ENCODE data around the gene ZNF185.
A peak's percentile ranks its signal among the peaks of the same experiment; 100 is the strongest.
"Not testable (repeated sequence)": the region's sequence is repeated elsewhere in the genome, so short reads cannot be mapped to it uniquely, and the experiment has no call there.

The ZNF185 gene

DNA sequence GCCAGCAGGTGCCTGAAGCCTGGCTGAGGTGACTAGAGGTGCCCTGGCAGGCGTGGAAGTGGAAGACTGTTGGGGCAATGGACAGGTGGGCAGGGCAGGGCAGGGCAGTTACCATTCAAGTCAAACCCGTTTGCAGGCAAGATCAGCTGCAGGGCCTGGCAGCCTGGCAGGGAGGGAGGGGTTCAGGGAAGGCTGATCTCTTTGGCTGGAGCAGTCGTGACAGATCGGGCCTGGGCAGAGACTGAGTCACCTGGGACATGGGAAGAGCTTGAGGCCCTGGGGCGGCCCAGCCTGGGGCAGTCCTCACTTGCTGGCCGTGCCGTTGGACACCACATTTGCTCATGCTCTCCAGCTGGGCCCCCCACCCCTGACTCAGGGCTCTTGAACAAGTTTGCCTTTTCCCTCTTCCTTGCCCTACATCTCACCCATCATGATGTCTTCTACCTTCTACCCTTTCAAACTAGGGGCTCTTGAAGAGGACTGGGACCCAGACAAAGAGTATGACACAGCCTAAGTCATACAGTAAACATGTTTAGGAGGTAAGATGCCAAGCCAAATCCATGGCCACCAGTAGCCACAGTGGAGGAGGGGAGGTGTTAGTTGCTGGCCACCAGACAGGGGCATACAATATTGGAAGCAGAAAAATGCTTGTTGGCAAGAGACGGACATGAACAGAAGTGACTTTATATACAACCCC is 2.0 kb upstream of the ZNF185 start:
- no peak for DNase-seq (ENCODE audit: low read depth)

DNA sequence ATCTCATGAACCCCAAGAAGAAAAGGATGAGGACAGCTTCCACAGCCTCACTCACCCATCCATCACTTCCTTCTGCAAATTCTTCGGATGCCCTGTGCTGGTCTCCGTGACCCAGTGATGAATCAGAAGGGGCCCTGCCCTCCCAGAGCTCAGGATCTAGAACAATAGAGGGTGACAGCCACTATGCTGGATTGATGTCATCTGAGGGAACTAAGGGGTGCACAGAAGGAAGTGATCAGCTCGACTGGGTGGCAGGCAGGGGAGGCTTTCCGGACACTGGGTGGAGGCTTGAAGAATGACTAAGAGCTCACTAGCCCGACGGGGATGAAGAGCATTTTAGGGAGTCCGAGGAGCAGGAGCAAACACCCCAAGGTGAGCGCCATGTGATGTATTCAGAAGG is 1.4 kb upstream of the ZNF185 start:
- DNase-seq (ENCODE audit: low read depth) = no peak

GRCh38 chrX:152898442-152898841 is 575 bp downstream of the ZNF185 start:
- no peak for DNase-seq (ENCODE audit: low read depth)

DNA sequence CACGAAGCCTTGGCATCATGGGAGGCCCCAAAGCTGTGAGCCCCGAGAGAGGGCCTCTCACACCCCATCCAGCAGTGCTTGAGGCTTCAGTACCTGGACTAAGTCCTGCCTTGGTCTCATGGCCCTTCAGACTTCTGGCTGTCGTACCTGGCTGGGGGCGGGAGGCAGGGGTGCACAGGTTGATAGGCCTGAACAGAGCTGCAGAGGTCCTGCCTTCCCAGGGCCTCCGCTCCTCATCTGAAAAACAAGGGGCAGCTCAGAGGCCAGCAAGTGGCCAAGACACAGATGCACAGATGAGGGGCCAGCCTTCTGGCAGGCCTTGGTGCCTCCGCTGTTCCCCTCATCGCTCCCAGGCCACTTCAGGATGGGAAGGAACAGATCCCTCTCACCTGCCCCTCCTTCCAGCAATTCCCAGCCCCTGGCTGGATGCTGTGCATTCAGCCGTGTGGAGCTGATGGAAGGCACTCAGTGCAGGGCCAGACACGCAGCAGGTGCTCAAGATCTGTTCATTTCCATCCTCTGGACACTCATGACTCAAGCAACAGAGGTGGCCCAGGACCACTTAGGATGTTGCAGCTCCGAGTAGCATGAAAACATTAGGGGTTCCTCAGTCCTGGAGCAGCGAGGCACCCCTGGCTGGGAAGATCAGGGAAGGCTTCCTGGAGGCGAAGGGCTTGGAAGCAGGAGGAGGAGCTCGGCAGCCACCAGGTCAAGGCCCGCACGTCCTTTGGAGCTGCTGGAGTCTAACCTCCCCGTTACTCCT is 1.4 kb downstream of the ZNF185 start:
- DNase-seq (ENCODE audit: low read depth) = no peak

DNA sequence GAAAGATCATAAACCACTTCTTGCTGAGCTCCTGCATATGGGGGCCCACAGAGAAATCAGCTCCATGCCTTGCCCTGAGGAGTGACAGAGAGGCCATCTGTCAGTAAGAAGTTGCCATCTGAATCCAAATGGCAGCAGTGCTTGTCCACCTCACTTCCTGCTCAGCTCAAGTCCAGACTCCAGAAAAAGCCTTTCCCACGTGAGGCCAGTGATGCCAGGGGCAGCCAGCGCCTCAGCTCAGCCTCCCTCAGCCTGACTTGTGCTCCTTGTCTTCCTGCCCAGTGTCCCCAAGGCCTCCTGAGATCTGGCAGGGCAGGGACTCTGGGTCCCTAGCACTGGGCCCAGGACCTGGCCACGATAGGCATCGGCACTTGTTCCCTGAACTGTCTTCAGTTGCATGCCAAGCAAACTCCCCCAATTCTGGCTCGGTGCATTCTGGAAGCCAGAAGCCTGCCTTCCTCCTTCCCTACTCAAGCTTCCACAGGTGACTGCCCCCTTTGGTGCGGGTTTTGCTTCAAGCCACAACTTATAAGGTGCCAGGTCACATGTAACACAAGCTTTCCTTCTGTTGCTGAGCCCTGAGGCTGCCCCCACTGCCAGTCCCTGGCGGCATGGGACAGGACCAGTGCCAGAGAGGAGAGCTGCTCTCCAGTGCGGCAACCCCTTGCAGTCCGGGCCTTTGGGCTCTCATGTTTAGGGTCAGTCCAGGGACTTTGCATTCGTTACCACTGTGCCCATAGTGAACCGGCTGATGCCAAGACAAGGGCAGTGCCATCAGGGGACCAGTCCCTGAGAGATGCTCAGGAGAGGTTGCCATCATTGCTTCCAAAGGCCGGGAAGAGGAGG is 2.2 kb downstream of the ZNF185 start:
- DNase-seq (ENCODE audit: low read depth) = no peak

GRCh38 chrX:152900937-152901445 is 3.1 kb downstream of the ZNF185 start:
- DNase-seq (ENCODE audit: low read depth) = no peak

DNA sequence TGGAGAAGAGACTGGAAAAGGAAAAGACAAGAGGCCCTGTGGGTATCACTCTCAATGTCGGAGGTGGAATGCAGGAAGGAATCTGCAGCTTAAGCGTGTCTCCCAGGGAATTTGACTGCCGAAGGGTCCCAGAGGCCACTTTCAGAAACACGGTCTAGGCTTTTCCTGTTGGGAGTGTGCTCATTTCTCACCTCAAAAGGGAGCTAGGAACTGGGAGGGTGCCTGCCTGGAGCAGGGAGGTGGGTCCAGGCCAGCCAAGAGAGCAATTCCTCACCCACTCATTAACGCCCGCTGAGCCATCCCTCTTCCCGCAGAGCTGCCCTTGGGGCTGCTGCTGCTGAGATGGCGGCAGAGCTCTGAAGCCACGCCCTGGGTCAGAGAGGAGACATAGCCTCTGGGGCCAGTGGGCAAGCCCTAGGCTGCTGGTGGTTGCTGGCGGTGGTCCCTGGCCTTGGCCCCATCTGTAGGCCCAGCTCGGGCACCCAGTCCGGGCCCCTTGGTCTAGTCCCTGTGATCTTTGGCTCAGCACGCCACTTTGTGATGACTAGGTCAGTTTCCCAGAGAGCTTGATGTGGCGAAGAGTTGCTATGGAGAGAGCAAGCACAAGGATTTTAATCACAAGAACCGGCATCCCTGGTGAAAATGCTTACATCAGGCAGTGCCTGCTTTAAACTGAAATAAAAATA is 4.1 kb downstream of the ZNF185 start:
- no peak for DNase-seq (ENCODE audit: low read depth)

- DNase-seq (ENCODE audit: low read depth) = no peak
These were observed 4.6 kb downstream of the ZNF185 start for GRCh38 chrX:152902502-152902820.

GRCh38 chrX:152903589-152903988 is 5.7 kb downstream of the ZNF185 start:
- no peak for DNase-seq (ENCODE audit: low read depth)

- peak; percentile 36 for DNase-seq (ENCODE audit: low read depth)
These were observed 6.5 kb downstream of the ZNF185 start for GRCh38 chrX:152904151-152905080.

- DNase-seq (ENCODE audit: low read depth) = no peak
These were observed 7.2 kb downstream of the ZNF185 start for GRCh38 chrX:152905081-152905420.

GRCh38 chrX:152907084-152907651 is 9.3 kb downstream of the ZNF185 start:
- peak; percentile 72 for DNase-seq (ENCODE audit: low read depth)

DNA sequence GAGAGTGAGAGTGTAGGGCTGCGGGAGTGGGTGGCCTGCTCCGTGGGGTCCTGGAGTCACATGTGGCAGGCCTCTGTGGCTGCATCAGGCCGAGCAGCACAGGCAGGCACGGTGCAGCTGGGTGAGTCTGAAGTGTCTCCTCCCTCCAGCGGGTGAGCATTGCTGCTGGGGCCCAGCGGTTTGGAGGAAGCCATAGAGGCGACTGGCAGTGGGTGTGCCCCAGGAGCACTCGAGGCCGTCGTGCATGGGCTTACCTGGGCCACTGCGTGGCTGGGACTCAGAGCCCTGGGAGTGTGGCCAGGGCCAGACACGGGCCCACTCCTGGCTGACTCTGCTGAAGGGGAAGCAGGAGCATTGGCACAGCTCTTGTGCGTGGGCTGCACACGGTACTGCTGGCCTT is 10.6 kb downstream of the ZNF185 start:
- DNase-seq (ENCODE audit: low read depth) = no peak

DNA sequence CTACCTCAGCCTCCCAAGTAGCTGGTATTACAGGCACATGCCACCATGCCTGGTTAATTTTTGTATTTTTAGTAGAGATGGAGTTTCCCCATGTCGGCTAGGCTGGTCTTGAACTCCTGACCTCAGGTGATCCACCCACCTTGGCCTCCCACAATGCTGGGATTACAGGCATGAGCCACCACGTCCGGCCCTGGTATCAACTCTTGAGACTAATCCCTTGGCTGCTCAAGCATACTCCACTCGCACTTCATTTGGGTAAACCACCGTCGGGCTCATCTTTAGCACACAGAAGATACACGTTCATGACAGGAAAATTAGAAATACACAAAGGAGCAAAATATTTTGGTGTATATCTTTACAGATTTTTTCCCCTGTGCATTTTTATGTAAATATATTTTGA is 12.2 kb downstream of the ZNF185 start:
- DNase-seq (ENCODE audit: low read depth) = not testable (repeated sequence)

DNA sequence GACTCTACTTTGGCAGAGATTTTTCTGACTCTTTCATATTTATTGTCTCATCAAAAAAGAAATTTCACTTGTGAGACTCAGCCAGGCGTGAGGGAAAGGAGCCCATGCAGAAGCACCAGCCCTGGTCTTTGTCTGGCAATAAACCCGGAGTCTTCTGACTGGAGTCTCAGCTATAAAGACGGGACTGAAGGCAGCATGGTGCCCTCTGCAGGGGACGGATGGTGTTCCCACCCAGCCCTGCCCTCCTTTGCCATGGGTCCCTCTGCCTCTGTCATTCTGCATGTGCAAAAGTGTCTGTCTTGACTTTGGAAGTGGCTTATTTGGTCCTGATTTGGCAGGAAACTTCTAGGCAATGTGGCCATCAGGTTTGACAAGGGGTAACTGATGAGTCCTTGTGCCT is 14.2 kb downstream of the ZNF185 start:
- DNase-seq (ENCODE audit: low read depth) = no peak

- no peak for DNase-seq (ENCODE audit: low read depth)
These were observed 14.8 kb downstream of the ZNF185 start for GRCh38 chrX:152912641-152913040.

DNA sequence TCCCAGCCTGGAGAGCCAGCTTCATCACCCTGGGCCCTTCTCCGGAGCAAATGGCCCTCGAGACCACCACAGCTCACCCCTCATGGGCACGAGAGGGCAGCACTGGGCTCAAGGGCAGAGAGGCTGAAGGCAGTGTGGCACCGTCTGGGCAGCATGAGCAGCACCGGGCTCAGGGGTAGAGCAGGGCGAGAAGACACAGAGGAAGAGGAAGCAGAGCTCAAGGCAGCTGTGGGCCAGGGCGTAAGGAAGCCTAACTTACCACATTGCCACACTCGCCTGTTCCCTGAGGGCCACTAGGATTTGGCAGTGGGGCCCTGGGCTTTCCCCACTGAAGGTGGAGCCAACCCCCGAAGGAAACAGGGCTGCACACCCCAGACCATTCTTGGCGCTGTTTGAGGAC is 15.5 kb downstream of the ZNF185 start:
- no peak for DNase-seq (ENCODE audit: low read depth)

GRCh38 chrX:152913910-152914309 is 16.0 kb downstream of the ZNF185 start:
- no peak for DNase-seq (ENCODE audit: low read depth)

DNA sequence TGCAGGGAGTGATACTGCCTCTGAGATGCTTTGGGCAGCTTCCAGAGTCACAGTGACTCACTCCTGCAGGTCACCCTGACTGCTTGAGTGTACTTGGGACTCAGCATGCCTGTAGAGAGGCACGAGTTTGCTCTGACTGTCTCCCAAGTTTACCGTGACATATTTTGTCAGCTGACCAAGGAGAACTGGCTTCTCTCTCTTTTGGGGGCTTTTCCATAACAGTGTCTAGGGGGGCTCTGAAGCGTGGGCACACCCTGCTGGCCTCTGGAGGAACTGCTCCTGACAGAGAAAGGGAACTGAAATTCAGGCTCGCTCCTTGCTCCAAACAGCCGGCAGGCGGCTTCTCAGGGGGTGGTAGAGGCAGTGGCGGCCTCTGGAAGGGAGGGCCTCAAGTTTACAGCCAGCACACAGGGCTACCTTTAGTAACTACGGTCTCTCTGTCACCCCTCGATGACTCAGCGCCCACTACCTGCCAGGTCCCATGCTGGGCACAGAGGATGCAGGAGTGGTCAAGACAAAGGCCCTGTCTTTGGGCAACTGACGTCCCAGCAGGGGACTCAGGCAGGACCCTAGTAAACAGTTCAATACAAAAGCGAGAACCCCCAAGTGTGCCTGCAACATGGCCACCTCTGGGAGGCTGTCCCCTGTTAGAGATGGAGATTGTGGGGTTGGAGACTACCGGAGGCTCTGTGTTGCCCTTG is 17.8 kb downstream of the ZNF185 start:
- DNase-seq (ENCODE audit: low read depth) = peak; percentile 35

Data from iris pigment epithelial cell (primary cell).